OCI-LY3 (cell line): ENCODE results near the gene CHIT1.

Experiments
- H2AFZ ChIP-seq: fragments of 200-600, 300-600 bp; shearing (Covaris generic); 2 replicates; pipeline ENCODE4 v1.6.0; 2014; ENCODE audit warnings: antibody characterized with exemption, low read depth, low read length
- H3K27ac ChIP-seq: fragments of 200-600, 300-600 bp; sonication (generic); 2 replicates; pipeline ENCODE4 v1.5.1; 2014; ENCODE audit warnings: mild to moderate bottlenecking, low read length, moderate library complexity, mixed read lengths
- H3K27me3 ChIP-seq: fragments of 200-600, 300-600 bp; sonication (generic); 2 replicates; pipeline ENCODE4 v1.6.1; 2014; ENCODE audit warnings: low read depth, low read length, mixed read lengths
- H3K36me3 ChIP-seq: fragments of 200-600, 300-600 bp; sonication (generic); replicated peaks from 2 replicates; pipeline ENCODE3; 2014; ENCODE audit warnings: low read depth, low read length, mixed read lengths
- H3K4me1 ChIP-seq: fragments of 300-600, 200-600 bp; sonication (generic); 2 replicates; pipeline ENCODE4 v1.6.1; 2014; ENCODE audit warnings: low read length, mixed read lengths
- H3K4me2 ChIP-seq: fragments of 200-600, 300-600 bp; sonication (generic); 2 replicates; pipeline ENCODE4 v1.6.1; 2014; ENCODE audit warnings: low read length, mixed read lengths
- H3K4me3 ChIP-seq: fragments of 300-600, 200-600 bp; sonication (generic); 2 replicates; pipeline ENCODE4 v1.5.1; 2014; ENCODE audit warnings: antibody characterized with exemption, mild to moderate bottlenecking, low read length, moderate library complexity
- H3K79me2 ChIP-seq: fragments of 300-600, 200-600 bp; shearing (Covaris generic); 2 replicates; pipeline ENCODE4 v1.6.1; 2014; ENCODE audit warnings: mild to moderate bottlenecking, low read length, mixed read lengths
- H3K9ac ChIP-seq: fragments of 300-600, 200-600 bp; shearing (Covaris generic); 2 replicates; pipeline ENCODE4 v1.6.0; 2014; ENCODE audit warnings: mild to moderate bottlenecking, low read length, moderate library complexity
- H3K9me3 ChIP-seq: fragments of 200-600, 300-600 bp; shearing (Covaris generic); 2 replicates; pipeline ENCODE4 v1.6.1; 2014; ENCODE audit warnings: low read length, mixed read lengths; ENCODE audit not compliant: insufficient read depth
- H4K20me1 ChIP-seq: fragments of 200-600, 300-600 bp; sonication (generic); 2 replicates; pipeline ENCODE4 v1.6.1; 2016; ENCODE audit warnings: low read length, mixed read lengths; ENCODE audit not compliant: insufficient read depth
- CTCF ChIP-seq: fragments of 200-600, 300-600 bp; sonication (generic); IDR thresholded peaks from 2 replicates; pipeline ENCODE4 v1.5.1; 2014; ENCODE audit warnings: antibody characterized with exemption, low read length, low read depth
- EZH2phosphoT487 ChIP-seq: fragments of 200-600 bp; shearing (Covaris generic); IDR thresholded peaks from 2 replicates; pipeline ENCODE4 v1.6.1; 2018; ENCODE audit warnings: antibody characterized with exemption, mixed run types, low read depth

CHIT1 gene

DNA sequence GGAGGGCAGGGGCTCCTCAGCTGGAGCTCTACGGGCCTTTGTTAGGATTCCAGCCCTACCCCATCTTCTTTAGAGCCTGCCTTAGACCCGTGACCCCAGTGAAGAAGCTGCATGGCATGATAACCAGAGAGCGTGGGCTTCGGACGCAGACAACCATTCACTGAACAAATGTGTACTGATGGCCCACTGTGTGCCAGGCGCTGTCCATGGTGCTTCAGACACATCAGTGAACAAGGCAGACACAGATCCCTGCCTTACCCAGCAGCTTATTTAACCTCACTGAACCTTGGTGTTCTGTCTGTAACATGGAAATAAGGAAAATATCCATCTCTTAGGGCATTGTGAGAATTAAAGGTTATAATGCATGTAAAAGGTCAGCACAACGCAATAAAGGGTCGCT is 9.5 kb downstream of the CHIT1 start:
- no peaks in the 10 kb centered on the region for H3K79me2 ChIP-seq
- no peak overlapping the region for H3K9ac ChIP-seq
- no peak overlapping the region for H3K4me2 ChIP-seq
- H2AFZ ChIP-seq = no peak overlapping the region
- no peaks in the 10 kb centered on the region for H3K36me3 ChIP-seq
- peaks cover 58% of the 10 kb centered on the region for H3K27me3 ChIP-seq
- H3K4me1 ChIP-seq = no peaks in the 10 kb centered on the region
- peaks cover 6% of the 10 kb centered on the region for H4K20me1 ChIP-seq
- H3K27ac ChIP-seq = no peak overlapping the region
- H3K9me3 ChIP-seq = no peaks in the 10 kb centered on the region
- no peak overlapping the region for H3K4me3 ChIP-seq
- TF ChIP-seq CTCF (no peak), EZH2phosphoT487 (no peak)

DNA sequence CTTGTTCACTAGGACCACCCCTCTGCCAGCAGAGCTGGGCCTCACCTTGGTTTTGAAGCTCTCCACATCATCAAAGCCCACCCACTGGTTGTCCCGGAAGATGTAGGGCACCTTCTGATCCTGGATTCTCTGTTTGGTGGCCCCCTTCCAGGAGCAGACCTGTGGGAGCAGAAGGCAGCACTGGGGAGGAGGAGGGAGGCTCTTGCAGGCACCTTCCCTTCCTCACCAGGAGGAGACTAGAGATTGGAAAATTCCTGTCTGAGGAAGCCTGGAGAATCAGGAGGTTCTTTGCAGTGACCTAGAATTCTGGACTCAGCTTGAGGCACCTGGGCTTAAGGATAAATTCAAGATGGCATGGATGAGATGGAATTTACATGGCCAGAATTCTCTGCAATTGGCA is 10.3 kb downstream of the CHIT1 start:
- Histone ChIP-seq H3K4me2 (no peak overlapping the region), H3K9me3 (no peaks in the 10 kb centered on the region), H3K4me1 (no peaks in the 10 kb centered on the region), H3K27me3 (peaks cover 54% of the 10 kb centered on the region), H2AFZ (no peak overlapping the region), H3K4me3 (no peak overlapping the region), H4K20me1 (peaks cover 6% of the 10 kb centered on the region), H3K9ac (no peak overlapping the region), H3K27ac (no peak overlapping the region), H3K36me3 (no peaks in the 10 kb centered on the region), H3K79me2 (no peaks in the 10 kb centered on the region)
- TF ChIP-seq CTCF (no peak), EZH2phosphoT487 (no peak)

- Histone ChIP-seq H3K9me3 (no peaks in the 10 kb centered on the region), H3K27me3 (peaks cover 45% of the 10 kb centered on the region), H3K4me2 (no peak overlapping the region), H3K4me3 (no peak overlapping the region), H3K9ac (no peak overlapping the region), H3K79me2 (no peaks in the 10 kb centered on the region), H3K27ac (no peak overlapping the region), H2AFZ (no peak overlapping the region), H3K36me3 (no peaks in the 10 kb centered on the region), H3K4me1 (no peaks in the 10 kb centered on the region), H4K20me1 (peaks cover 6% of the 10 kb centered on the region)
- TF ChIP-seq EZH2phosphoT487 (no peak), CTCF (no peak)
These were observed 11.8 kb downstream of the CHIT1 start for GRCh38 chr1:203217668-203218067.

DNA sequence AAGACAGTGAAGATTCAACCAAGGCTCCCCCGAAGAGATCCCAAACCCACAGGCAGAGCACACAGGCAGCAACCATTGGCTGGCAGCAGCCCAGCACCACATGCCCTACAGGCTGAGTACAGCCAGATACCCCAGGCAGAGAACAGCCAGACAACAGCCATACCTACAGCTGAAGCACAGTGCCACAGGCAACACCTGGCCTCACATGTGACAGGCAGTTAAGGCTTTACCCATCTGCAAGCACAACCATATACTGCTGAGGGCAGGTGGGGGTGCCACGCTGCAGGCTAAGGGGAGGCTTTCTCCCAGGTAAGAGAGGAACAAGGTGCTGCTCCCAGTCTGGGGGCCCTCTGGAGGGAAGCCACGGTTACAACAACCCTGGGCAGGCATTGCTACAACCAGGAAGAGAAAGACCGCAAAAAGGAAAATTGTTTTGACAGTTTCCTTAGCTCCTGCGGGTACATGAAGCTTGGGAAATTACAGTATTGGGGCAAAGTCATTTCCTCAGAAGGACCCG is 12.3 kb downstream of the CHIT1 start:
- Histone ChIP-seq H3K4me1 (no peaks in the 10 kb centered on the region), H3K4me2 (no peak overlapping the region), H4K20me1 (peaks cover 6% of the 10 kb centered on the region), H3K79me2 (no peaks in the 10 kb centered on the region), H3K27me3 (peaks cover 45% of the 10 kb centered on the region), H3K9ac (no peak overlapping the region), H3K27ac (no peak overlapping the region), H3K36me3 (no peaks in the 10 kb centered on the region), H3K4me3 (no peak overlapping the region), H3K9me3 (no peaks in the 10 kb centered on the region), H2AFZ (no peak overlapping the region)
- TF ChIP-seq CTCF = peak; percentile 25; the same call in 1 of the 2 replicates
- TF ChIP-seq EZH2phosphoT487 = no peak
